Stimulated activated CD4-positive, alpha-beta T cell treated with anti-CD3 and anti-CD28 coated beads, Interleukin-2, amount 100 ng/mL, for 48 hours (primary cell): Measurements from ENCODE around the gene TMEM167A.
A peak's percentile ranks its signal among the peaks of the same experiment; 100 is the strongest.
"Not testable (repeated sequence)": the region's sequence is repeated elsewhere in the genome, so short reads cannot be mapped to it uniquely, and the experiment has no call there.

Experiments
- DNase-seq, 2 donors: peaks; one replicate each; pipeline ENCODE4 v3.0.0-alpha.2; 2020

TMEM167A gene

GRCh38 chr5:83085106-83085505 is 7.9 kb upstream of the TMEM167A start:
- DNase-seq: no peak

GRCh38 chr5:83084336-83084735 is 7.1 kb upstream of the TMEM167A start:
- DNase-seq: no peak

GRCh38 chr5:83082750-83083149 is 5.6 kb upstream of the TMEM167A start:
- DNase-seq: no peak

GRCh38 chr5:83077662-83078261 is 568 bp upstream of the TMEM167A start:
- peak; percentile 2 to 4 for DNase-seq

GRCh38 chr5:83072966-83073365 is 4.2 kb downstream of the TMEM167A start:
- DNase-seq: no peak

GRCh38 chr5:83071286-83072051 is 5.7 kb downstream of the TMEM167A start:
- DNase-seq: no peak

- DNase-seq: no peak
These were observed 7.9 kb downstream of the TMEM167A start for GRCh38 chr5:83069096-83069799.

- not testable (repeated sequence) for DNase-seq
These were observed 9.8 kb downstream of the TMEM167A start for GRCh38 chr5:83067377-83067776.

GRCh38 chr5:83066548-83067110 is 10.6 kb downstream of the TMEM167A start:
- DNase-seq: no peak

GRCh38 chr5:83059341-83059740 is 17.9 kb downstream of the TMEM167A start:
- no peak for DNase-seq

GRCh38 chr5:83058726-83059125 is 18.5 kb downstream of the TMEM167A start:
- no peak for DNase-seq

- no peak for DNase-seq
These were observed 22.0 kb downstream of the TMEM167A start for GRCh38 chr5:83055166-83055565.

- DNase-seq: no peak
These were observed 26.4 kb downstream of the TMEM167A start for GRCh38 chr5:83050723-83051340.

GRCh38 chr5:83049370-83049885 is 27.8 kb downstream of the TMEM167A start:
- DNase-seq: no peak

- no peak for DNase-seq
These were observed 28.4 kb downstream of the TMEM167A start for GRCh38 chr5:83048811-83049210.

GRCh38 chr5:83048277-83048676 is 28.9 kb downstream of the TMEM167A start:
- no peak for DNase-seq

- DNase-seq: no peak
These were observed 32.3 kb downstream of the TMEM167A start for GRCh38 chr5:83044926-83045325.

- DNase-seq: no peak
These were observed 34.7 kb downstream of the TMEM167A start for GRCh38 chr5:83042507-83042906.

- no peak for DNase-seq
These were observed 38.3 kb downstream of the TMEM167A start for GRCh38 chr5:83038924-83039323.

GRCh38 chr5:83036991-83037575 is 40.1 kb downstream of the TMEM167A start:
- no peak for DNase-seq

GRCh38 chr5:83035373-83036100 is 41.7 kb downstream of the TMEM167A start:
- DNase-seq: no peak
